ENCODE results near the gene AURKB.
"Not testable (repeated sequence)": the region's sequence is repeated elsewhere in the genome, so short reads cannot be mapped to it uniquely, and the experiment has no call there.

Gene AURKB

DNA sequence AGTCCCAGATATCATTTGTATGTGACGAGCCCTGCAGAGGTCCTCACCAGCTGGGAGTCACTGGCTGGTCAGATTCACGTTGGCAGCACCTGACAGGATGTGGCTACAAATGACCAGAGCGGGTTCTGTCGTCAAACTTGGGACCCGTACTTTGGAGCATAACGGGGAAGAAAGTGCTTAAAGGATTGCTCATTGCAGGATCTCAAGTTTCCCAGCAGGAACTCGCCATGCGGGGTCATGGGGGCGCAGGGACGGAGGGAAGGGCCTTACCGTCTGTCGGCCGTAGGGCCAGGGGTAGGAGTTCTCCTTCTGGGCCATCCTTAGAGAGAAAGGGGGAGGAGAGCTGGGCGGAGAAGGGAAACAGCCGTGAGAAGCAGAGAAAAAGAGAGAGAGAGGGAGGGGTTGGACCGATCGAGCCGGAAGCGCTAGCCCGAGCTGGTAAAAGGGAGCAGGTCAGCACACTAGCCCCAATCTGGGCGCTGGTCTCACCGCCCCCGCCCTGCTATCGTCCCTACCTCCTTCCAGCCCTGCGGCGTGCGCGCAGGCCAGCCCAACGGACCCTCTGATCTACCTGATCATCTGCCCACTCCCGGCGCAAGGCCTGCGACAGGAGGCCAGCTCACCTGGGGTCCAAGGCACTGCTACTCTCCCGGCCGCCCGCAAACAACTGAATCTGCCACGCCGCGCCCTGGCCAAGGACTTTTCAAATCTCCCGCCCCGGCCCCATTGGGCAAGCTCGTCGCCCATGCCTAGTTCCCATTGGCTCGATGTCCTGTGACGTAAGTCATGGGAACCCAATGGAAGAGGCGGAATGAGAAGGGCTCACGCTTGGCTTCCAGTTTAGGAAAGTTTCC is at the start of gene AURKB:
Gene AURKB (minus strand): TSS at position 669 of the 854 bp plus-strand sequence. CDS start 351 bp downstream, at position 318.
- peak; percentile 96 for DNase-seq

GRCh38 chr17:8257801-8258200 is 47.4 kb upstream of the AURKB start:
- DNase-seq: no peak

DNA sequence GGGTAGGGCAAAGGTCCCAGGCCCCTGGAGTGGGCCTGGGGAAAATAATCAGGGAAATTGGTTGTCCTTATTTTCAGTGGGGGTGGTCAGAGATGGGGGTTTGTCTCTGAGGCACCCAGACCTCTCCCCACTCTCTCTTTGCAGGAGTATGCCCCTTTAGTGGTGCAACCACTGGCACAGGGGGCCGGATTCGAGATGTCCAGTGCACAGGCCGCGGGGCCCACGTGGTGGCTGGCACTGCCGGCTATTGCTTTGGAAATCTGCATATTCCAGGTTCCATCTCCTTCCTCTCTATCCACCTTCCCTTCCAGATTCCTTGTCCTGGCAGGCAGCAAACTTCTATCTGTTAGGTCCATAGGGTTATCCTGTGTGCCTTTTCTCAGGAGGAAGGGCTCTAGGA is 46.3 kb upstream of the AURKB start:
- DNase-seq: no peak

GRCh38 chr17:8256291-8256690 is 45.9 kb upstream of the AURKB start:
- DNase-seq: no peak

GRCh38 chr17:8255499-8255898 is 45.1 kb upstream of the AURKB start:
- no peak for DNase-seq

GRCh38 chr17:8254881-8255280 is 44.5 kb upstream of the AURKB start:
- no peak for DNase-seq

GRCh38 chr17:8253801-8254200 is 43.4 kb upstream of the AURKB start:
- DNase-seq: peak; percentile 14

- DNase-seq: not testable (repeated sequence)
Observed at GRCh38 chr17:8251411-8251810, 41.0 kb upstream of the AURKB start.

DNA sequence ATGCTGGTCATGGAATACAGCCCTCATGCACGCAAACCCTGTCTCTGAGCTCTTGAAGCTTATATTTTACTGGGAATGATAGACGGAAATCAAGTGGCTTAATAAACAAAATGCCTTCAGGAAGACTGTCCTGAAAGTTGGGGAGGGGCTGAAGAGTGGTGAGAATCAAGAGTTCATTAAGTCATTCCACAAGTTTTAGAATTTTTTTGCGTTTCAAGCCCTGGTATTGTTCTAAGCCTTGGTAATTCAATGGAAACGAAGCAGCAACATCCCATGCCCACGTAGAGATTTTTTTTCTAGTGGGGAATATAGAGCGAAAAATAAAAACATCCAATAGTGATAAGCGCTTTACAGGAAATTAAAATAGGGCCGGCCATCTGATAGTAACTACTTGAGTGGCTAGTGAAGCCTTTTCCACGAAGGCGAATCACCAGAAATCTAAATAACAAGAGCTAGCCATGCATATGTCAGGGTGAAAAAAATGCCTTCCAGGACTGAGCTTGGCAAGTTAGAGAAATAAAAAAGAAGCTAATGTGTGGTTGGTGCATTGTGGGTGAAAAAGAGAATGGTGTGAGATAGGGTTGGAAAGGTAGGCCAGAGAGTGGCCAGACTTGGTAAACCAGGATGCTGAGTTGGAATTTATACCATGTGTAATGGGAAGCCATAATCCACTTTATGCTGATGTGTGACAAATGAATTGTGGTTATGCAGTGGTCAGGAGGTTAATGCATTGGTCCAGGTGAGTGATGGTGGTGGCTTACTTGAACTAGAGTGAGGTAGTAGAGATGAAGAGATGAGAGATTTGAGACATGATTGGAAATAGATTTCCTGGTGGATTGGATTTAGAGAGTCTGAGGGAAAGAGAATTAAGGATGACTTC is 39.5 kb upstream of the AURKB start:
- no peak for DNase-seq

DNA sequence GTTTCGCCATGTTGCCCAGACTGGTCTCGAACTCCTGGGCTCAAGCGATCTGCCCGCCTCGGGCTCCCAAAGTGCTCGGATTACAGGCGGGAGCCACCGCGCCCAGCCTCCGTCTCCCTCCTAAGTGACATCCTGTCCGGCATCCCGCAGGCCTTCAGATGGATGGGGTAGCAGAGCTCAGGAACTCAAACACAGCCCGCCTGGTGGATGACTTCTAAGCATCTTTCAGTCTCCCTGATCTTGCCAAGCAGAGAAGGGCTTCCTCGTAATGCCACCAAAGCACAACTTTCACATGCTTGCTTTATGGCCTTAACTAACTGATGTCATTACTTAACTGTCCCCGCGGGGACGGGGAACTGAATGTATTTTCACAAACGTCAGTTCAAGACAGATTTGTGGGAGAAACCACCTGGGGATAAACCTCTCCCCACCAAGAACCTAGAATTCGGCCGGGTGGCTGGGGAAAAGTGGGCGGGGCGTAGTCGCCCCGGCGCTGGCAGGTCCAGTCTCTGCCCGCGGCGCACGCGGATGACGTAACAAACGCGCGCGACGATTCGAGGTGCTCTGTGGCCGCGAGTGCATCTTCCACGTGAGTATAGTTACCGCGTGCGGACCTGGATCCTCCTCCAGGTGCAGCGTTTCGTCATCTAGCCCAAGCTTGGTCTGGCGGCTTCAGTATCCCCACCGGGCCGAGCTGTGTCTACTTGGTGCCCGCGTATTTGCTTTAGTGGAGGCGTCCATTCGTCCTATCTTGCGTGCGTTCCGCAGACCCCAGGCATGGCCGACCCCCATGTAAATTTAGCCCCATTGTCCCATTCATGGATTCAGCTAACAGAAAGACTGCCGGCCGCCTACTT is 38.6 kb upstream of the AURKB start, which contains the start of gene PFAS:
Gene PFAS (plus strand): TSS at position 539 of the 857 bp plus-strand sequence. CDS start 4,649 bp downstream, outside the sequence.
- peak; percentile 95 for DNase-seq

DNA sequence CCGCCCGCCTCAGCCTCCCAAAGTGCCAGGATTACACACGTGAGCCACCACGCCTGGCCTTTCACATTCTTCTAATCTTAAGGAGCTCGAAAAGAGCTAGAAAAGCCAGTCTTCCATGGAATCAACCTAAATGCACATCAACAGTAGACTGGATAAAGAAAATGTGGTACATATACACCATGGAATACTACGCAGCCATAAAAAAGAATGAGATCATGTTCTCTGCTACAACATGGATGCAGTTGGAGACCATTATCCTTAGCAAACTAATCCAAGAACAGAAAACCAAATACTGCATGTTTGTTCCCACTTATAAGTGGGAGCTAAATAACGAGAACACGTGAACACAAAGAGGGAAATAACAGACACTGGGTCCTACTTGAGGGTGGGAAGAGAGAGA is 34.4 kb upstream of the AURKB start:
- no peak for DNase-seq

- peak; percentile 45 for DNase-seq
Observed at GRCh38 chr17:8243827-8244226, 33.5 kb upstream of the AURKB start.

- DNase-seq: no peak
Observed at GRCh38 chr17:8237886-8238285, 27.5 kb upstream of the AURKB start.

DNA sequence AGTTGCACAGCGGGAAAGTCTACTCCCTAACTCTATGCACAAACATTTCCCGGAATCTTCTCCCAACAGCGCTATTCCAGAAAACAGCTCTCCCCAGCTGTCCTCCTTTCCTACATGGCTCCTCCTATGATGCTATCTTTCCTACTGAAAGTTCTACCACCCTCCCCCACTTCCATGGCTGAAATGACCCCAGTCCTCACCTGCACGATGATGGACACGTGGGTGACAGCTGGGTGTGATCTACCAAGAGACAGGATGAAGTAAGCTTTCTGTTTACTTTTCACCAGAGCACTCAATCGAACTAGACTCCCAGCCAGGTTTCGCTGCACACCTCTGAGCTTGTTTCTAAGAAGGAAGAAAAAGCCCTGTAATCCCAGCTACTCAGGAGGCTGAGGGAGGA is 26.8 kb upstream of the AURKB start:
- DNase-seq: no peak

- DNase-seq: no peak
Observed at GRCh38 chr17:8235676-8236075, 25.3 kb upstream of the AURKB start.

- DNase-seq: no peak
Observed at GRCh38 chr17:8234361-8235270, 24.2 kb upstream of the AURKB start.

DNA sequence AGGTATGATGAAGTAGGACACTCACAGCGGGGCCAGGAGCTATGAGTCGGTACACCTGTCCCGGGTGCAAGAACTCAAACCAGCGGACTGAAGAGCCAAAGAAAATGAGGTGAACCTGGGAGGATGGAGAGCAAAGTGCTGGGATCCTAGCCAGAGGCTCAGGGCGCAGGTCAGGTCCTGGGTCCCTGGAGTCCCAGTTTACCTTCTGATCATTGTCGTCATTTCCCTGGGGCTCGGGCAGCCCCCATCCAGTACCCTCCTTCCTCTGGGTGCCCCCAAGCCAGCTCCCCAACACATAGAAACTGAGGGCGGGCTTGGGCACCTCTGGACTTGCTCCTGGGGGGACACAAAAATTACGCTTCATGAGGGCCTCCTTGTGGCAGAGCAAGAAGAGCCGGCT is 21.3 kb upstream of the AURKB start:
- no peak for DNase-seq

DNA sequence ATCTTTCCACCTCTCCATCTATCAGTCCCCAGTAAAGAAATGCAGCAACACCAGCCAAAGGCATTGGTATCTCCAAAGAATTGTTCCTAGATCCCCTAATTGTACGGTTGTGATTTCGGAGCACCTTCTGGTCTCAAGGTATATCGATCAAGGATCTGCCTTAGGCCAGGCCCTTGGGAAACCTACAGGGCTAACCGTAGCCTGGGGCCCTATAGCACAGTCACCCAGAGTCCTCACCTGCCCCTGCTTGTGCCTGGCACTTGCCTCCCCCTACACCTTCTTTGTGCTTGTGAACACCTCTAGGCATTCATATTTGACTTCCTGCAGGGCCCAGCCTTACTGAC is 16.8 kb upstream of the AURKB start:
- no peak for DNase-seq

DNA sequence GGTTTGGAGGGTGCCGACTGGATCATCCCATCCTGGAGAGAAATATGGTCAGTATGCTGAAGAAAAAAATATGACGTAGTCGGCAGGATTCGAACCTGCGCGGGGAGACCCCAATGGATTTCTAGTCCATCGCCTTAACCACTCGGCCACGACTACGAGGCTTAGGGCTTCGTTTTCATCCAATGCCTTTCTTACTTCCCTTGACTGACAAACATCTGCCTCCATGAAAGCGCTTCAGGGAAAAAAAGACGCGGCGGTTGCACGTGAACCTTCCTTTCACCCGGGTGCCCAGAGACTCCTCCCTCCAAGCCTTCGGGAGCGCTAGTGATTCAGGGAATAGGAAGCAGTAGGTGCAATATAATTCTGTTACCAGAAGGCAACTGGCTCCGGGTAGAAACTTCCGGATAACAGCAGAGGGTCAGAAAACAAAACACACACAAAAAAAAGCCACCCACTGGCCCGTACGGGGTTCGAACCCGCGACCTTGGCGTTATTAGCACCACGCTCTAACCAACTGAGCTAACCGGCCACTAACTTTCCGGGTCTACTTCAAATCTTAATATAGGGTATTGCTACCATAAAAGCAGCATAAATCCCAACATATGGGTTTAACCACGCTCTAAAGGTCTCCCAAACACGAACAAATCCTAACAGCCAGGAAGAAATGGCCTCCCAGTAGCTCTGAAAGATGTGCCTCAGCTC is 16.3 kb upstream of the AURKB start:
- peak; percentile 45 for DNase-seq

DNA sequence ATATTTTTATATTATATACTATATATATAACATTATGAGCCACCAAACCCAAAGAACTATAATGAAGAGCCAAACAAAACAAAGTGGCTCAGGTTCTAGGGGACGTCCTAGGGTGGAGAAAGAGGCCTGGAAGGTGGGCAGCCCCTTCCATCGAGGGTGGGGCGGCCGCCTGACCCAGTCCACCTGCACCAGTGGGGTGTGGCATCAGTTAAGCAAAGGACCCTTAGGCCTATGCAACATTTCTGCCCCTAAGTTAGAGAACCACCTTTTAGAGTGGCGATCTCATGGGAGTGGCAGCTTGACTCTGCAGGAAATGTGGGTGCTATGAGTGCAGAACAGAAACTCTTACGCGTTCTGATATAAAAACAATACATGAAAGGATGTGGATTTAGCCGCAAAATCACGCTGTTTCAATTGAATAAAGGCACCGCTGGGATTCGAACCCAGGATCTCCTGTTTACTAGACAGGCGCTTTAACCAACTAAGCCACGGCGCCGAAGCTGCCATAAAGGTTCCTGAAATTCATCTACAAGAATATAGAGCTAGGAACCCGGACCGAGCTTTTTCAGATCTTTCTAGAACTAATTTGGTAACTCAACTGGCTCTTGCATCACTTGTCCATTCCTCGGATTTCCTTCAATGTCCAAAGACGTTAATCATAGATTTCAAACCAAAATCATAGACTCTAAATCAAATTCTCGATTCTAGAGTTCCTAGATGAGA is 15.6 kb upstream of the AURKB start:
- DNase-seq: peak; percentile 83

All from CD4-positive, alpha-beta T cell treated with Interleukin-10 for 1 hour (primary cell).